Subcutaneous abdominal adipose tissue (tissue), 5 donors: Measurements from ENCODE around the gene KCTD7.
"Not testable (repeated sequence)": the region's sequence is repeated elsewhere in the genome, so short reads cannot be mapped to it uniquely, and the experiment has no call there.

Source experiments
- H3K27ac ChIP-seq: one replicate; pipeline ENCODE4 v1.7.0; 2013; ENCODE audit warnings: low read depth, mild to moderate bottlenecking, inconsistent platforms, low read length, moderate library complexity
- H3K27me3 ChIP-seq, 5 donors: one replicate each; pipeline ENCODE4 v1.7.0; 2013; ENCODE audit warnings: low read length in 5 of 5, inconsistent platforms in 1 of 5; ENCODE audit not compliant: control insufficient read depth in 5 of 5, insufficient read depth in 4 of 5
- H3K36me3 ChIP-seq, 5 donors: one replicate each; pipeline ENCODE4 v1.7.0; 2013; ENCODE audit warnings: low read length in 5 of 5; ENCODE audit not compliant: control insufficient read depth in 5 of 5, insufficient read depth in 5 of 5
- H3K4me1 ChIP-seq, 5 donors: one replicate each; pipeline ENCODE4 v1.7.0; 2013; ENCODE audit warnings: low read length in 5 of 5, mild to moderate bottlenecking in 3 of 5, moderate library complexity in 1 of 5; ENCODE audit not compliant: control insufficient read depth in 5 of 5, insufficient read depth in 5 of 5
- H3K4me3 ChIP-seq, 5 donors: one replicate each; pipeline ENCODE4 v1.7.0; 2013; ENCODE audit warnings: low read length in 5 of 5, low read depth in 1 of 5
- H3K9ac ChIP-seq, 5 donors: one replicate each; pipeline ENCODE4 v1.7.0; 2013; ENCODE audit warnings: low read length in 5 of 5, mild to moderate bottlenecking in 4 of 5, moderate library complexity in 3 of 5
- H3K9me3 ChIP-seq, 5 donors: one replicate each; pipeline ENCODE4 v1.7.0; 2013; ENCODE audit warnings: low read length in 5 of 5; ENCODE audit not compliant: control insufficient read depth in 5 of 5
- donor health status: healthy.
- donor health status: healthy.
- donor health status: healthy.
- donor health status: healthy.
- donor health status: healthy.

The KCTD7 gene

GRCh38 chr7:66631471-66631870 is 2.8 kb downstream of the KCTD7 start:
- Histone ChIP-seq H3K27me3 (no peaks in the 10 kb centered on the region), H3K4me1 (peaks cover 4 to 39% (median 27%) of the 10 kb centered on the region in 5 donors), H3K4me3 (no peak overlapping the region), H3K9me3 (no peaks in the 10 kb centered on the region), H3K27ac (no peak overlapping the region), H3K36me3 (peaks cover 0 to 20% (median 15%) of the 10 kb centered on the region in 5 donors), H3K9ac (no peak overlapping the region)

GRCh38 chr7:66634816-66635215 is 6.1 kb downstream of the KCTD7 start:
- Histone ChIP-seq H3K9me3 (no peaks in the 10 kb centered on the region), H3K4me3 (no peak overlapping the region), H3K9ac (no peak overlapping the region), H3K4me1 (peaks cover 2 to 20% (median 13%) of the 10 kb centered on the region in 5 donors), H3K27me3 (no peaks in the 10 kb centered on the region), H3K36me3 (peaks cover 2 to 50% (median 39%) of the 10 kb centered on the region in 5 donors), H3K27ac (no peak overlapping the region)

GRCh38 chr7:66635322-66635981 is 6.8 kb downstream of the KCTD7 start:
- peaks cover 0 to 14% (median 8%) of the 10 kb centered on the region in 5 donors for H3K4me1 ChIP-seq
- H3K9ac ChIP-seq, H3K27me3 ChIP-seq, H3K4me3 ChIP-seq, H3K27ac ChIP-seq, H3K9me3 ChIP-seq: not testable (repeated sequence)
- H3K36me3 ChIP-seq = peaks cover 8 to 56% (median 45%) of the 10 kb centered on the region in 5 donors

GRCh38 chr7:66635982-66636546 is 7.4 kb downstream of the KCTD7 start:
- peaks cover 11 to 62% (median 51%) of the 10 kb centered on the region in 5 donors for H3K36me3 ChIP-seq
- H3K4me1 ChIP-seq, H3K27ac ChIP-seq, H3K9me3 ChIP-seq, H3K27me3 ChIP-seq, H3K4me3 ChIP-seq, H3K9ac ChIP-seq: not testable (repeated sequence)

- H3K4me1 ChIP-seq = peaks cover 0 to 14% (median 0%) of the 10 kb centered on the region in 5 donors
- H3K36me3 ChIP-seq = peaks cover 17 to 83% (median 67%) of the 10 kb centered on the region in 5 donors
- no peak overlapping the region for H3K27ac ChIP-seq
- H3K4me3 ChIP-seq = no peak overlapping the region
- H3K9ac ChIP-seq = no peak overlapping the region
- H3K27me3 ChIP-seq = no peaks in the 10 kb centered on the region
- H3K9me3 ChIP-seq = no peaks in the 10 kb centered on the region
These were observed 9.8 kb downstream of the KCTD7 start for GRCh38 chr7:66638309-66639099.

- peaks cover 22 to 88% (median 69%) of the 10 kb centered on the region in 5 donors for H3K36me3 ChIP-seq
- H3K9me3 ChIP-seq = no peaks in the 10 kb centered on the region
- H3K9ac ChIP-seq = no peak overlapping the region
- no peak overlapping the region for H3K4me3 ChIP-seq
- H3K4me1 ChIP-seq = peaks cover 0 to 14% (median under 1%) of the 10 kb centered on the region in 5 donors
- no peaks in the 10 kb centered on the region for H3K27me3 ChIP-seq
- H3K27ac ChIP-seq = no peak overlapping the region
These were observed 11.1 kb downstream of the KCTD7 start for GRCh38 chr7:66639773-66640172.

- peaks cover 22 to 91% (median 72%) of the 10 kb centered on the region in 5 donors for H3K36me3 ChIP-seq
These were observed 12.3 kb downstream of the KCTD7 start for GRCh38 chr7:66640802-66641525.

GRCh38 chr7:66641526-66641871 is 12.8 kb downstream of the KCTD7 start:
- no peaks in the 10 kb centered on the region for H3K9me3 ChIP-seq
- H3K27ac ChIP-seq = no peak overlapping the region
- H3K4me3 ChIP-seq = no peak overlapping the region
- no peak overlapping the region for H3K9ac ChIP-seq
- H3K4me1 ChIP-seq = peaks cover 0 to 17% (median 3%) of the 10 kb centered on the region in 5 donors
- H3K27me3 ChIP-seq = no peaks in the 10 kb centered on the region
- H3K36me3 ChIP-seq = peaks cover 22 to 90% (median 70%) of the 10 kb centered on the region in 5 donors

More at GRCh38 chr7:66640802-66641525, 12.3 kb downstream of the KCTD7 start:
- Histone ChIP-seq H3K9ac (no peak overlapping the region), H3K27me3 (no peaks in the 10 kb centered on the region), H3K27ac (no peak overlapping the region), H3K9me3 (no peaks in the 10 kb centered on the region), H3K4me1 (peaks cover 0 to 17% (median 3%) of the 10 kb centered on the region in 5 donors), H3K4me3 (no peak overlapping the region)

- H3K4me1 ChIP-seq = peaks cover 0 to 17% (median 3%) of the 10 kb centered on the region in 5 donors
- H3K27me3 ChIP-seq = no peaks in the 10 kb centered on the region
- no peaks in the 10 kb centered on the region for H3K9me3 ChIP-seq
- peaks cover 22 to 90% (median 76%) of the 10 kb centered on the region in 5 donors for H3K36me3 ChIP-seq
- H3K27ac ChIP-seq = no peak overlapping the region
- no peak overlapping the region for H3K9ac ChIP-seq
- no peak overlapping the region for H3K4me3 ChIP-seq
These were observed 13.5 kb downstream of the KCTD7 start for GRCh38 chr7:66642186-66642585.
